Measurements from ENCODE around the gene PRKG2. TPM values are rescaled to one million over a fixed set of nuclear protein-coding genes. Genes with fewer than 3 reads are reported as not detected.

Gene PRKG2
- total and polyA plus RNA-seq, 4 donors, result 0.03 to 0.14 (median 0.08) TPM; not detected in 1

DNA sequence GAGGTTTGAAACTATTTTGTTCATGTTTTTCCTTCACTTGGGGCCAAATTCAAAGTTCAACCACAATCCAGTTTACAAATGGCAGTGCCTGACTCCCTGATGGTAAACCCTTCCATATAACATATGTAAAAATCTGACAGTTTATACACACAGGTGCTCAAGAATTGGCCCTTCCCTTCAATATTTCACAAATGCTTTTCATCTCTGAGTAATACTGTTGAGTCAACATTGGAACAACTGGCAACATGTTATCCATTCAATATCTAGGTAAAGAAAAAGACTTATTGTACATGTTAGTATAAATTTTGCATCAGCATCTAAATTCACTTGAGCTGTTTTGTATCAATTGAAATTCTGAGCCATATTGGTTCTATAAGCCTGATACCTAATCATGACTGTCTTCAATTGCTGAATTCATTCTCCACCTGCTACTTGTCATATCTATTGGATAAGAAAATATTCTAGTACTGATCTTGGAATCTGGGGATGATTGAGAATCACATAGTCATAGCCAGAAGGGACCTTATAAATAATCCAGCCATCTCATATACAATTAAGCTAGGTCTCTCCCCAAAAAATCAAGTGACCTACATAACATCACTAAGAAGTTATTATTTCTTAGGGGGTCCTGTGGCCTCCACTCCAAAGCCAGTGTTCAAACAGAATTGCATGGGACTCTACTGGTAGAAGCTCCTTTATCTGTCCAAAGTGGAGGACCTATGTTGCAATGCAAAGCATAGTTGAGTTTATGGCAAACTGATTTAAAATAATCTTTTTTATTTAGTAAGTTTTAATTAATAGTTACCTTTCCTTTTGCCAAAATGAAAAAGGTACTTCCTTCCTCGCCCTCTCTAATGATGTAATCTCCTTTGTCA is 61.9 kb downstream of the PRKG2 start:
- Histone ChIP-seq H3K27me3 (ENCODE audit: control insufficient read depth in 4 of 4, insufficient read depth in 4 of 4, low read length in 3 of 4) (no peaks in the 10 kb centered on the region), H3K27ac (ENCODE audit: low read depth in 1 of 2, low read length in 2 of 2) (no peak overlapping the region), H3K4me3 (ENCODE audit: low read depth in 1 of 3, low read length in 3 of 3) (no peak overlapping the region), H3K4me1 (ENCODE audit: control insufficient read depth in 4 of 4, insufficient read depth in 4 of 4, low read length in 3 of 4) (no peaks in the 10 kb centered on the region), H3K9me3 (ENCODE audit: control insufficient read depth in 4 of 4, low read length in 3 of 4) (no peaks in the 10 kb centered on the region), H3K9ac (ENCODE audit: low read depth in 1 of 2, low read length in 2 of 2) (no peak overlapping the region), H3K36me3 (ENCODE audit: control insufficient read depth in 4 of 4, insufficient read depth in 3 of 4, low read depth in 1 of 4, low read length in 3 of 4) (no peaks in the 10 kb centered on the region)
- WGBS, result 65% methylated on average over 1 of the region's 1 CpG
- DNase-seq (ENCODE audit: low spot score), result no peak
- no peak for TF ChIP-seq FOXA2 (IDR thresholded peaks at IDR 0.05)

DNA sequence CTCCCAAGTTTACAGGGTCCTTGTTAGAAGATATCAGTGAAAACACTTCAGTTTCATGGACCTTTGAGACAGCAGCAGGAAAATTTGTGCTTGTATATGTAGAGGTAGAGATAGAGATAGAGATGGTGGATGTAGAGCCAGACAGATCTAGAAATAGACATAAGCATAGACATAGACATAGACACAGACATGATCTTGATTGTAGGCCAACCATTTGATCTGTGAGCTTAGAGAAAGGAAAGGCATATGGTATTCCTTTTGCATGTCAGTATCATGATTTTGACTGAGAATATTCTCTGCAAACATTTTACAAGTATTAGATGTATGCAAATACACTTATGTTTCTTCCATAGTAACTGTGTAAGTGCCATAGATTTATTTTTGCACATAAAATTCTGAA is 65.0 kb downstream of the PRKG2 start:
- Histone ChIP-seq H3K9ac (ENCODE audit: low read depth in 1 of 2, low read length in 2 of 2) (no peak overlapping the region), H3K27me3 (ENCODE audit: control insufficient read depth in 4 of 4, insufficient read depth in 4 of 4, low read length in 3 of 4) (no peaks in the 10 kb centered on the region), H3K27ac (ENCODE audit: low read depth in 1 of 2, low read length in 2 of 2) (no peak overlapping the region), H3K36me3 (ENCODE audit: control insufficient read depth in 4 of 4, insufficient read depth in 3 of 4, low read depth in 1 of 4, low read length in 3 of 4) (no peaks in the 10 kb centered on the region), H3K9me3 (ENCODE audit: control insufficient read depth in 4 of 4, low read length in 3 of 4) (no peaks in the 10 kb centered on the region), H3K4me3 (ENCODE audit: low read depth in 1 of 3, low read length in 3 of 3) (no peak overlapping the region), H3K4me1 (ENCODE audit: control insufficient read depth in 4 of 4, insufficient read depth in 4 of 4, low read length in 3 of 4) (no peaks in the 10 kb centered on the region)
- TF ChIP-seq HNF4A (conservative IDR thresholded peaks at IDR 0.05) (no peak), RXRA (IDR thresholded peaks at IDR 0.05) (no peak), TAF1 (conservative IDR thresholded peaks at IDR 0.05) (no peak), JUND (IDR thresholded peaks at IDR 0.05) (no peak), NR2F2 (IDR thresholded peaks at IDR 0.05) (no peak), MAX (IDR thresholded peaks at IDR 0.05) (no peak)
- TF ChIP-seq, protein P1, sequence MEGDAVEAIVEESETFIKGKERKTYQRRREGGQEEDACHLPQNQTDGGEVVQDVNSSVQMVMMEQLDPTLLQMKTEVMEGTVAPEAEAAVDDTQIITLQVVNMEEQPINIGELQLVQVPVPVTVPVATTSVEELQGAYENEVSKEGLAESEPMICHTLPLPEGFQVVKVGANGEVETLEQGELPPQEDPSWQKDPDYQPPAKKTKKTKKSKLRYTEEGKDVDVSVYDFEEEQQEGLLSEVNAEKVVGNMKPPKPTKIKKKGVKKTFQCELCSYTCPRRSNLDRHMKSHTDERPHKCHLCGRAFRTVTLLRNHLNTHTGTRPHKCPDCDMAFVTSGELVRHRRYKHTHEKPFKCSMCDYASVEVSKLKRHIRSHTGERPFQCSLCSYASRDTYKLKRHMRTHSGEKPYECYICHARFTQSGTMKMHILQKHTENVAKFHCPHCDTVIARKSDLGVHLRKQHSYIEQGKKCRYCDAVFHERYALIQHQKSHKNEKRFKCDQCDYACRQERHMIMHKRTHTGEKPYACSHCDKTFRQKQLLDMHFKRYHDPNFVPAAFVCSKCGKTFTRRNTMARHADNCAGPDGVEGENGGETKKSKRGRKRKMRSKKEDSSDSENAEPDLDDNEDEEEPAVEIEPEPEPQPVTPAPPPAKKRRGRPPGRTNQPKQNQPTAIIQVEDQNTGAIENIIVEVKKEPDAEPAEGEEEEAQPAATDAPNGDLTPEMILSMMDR (IDR thresholded peaks at IDR 0.05; ENCODE audit: low read depth, low read length, missing input control), result no peak
- no peak for DNase-seq (ENCODE audit: low spot score)

DNA sequence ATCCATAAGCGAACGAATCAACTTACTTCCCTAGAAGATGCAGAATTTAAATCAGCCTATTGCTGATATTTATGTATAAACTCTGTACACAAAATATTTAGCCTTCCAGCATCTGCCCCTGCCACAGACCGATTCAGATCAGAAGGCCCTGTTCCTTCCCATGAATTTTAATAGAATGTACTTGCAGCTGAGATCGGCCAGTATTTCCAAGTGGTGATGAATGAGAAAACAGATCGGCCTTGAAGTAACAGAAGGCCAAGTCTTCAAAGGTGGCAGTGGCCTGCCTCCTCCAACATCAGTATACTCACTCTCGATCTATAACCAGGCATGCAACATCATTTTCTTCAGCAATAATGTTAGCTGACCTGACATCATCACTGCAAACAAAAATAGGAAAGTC is 66.4 kb downstream of the PRKG2 start:
- no peak for TF ChIP-seq NR2F2 (IDR thresholded peaks at IDR 0.05)
- TF ChIP-seq GABPA (IDR thresholded peaks at IDR 0.05 in 1 of 2, conservative IDR thresholded peaks at IDR 0.05 in 1 of 2), result no peak
- no peak for TF ChIP-seq MAX (IDR thresholded peaks at IDR 0.05)
- no peak for TF ChIP-seq HNF4G (IDR thresholded peaks at IDR 0.05)
- TF ChIP-seq ATF3 (IDR thresholded peaks at IDR 0.05), result no peak
- TF ChIP-seq EGR1 (IDR thresholded peaks at IDR 0.05; ENCODE audit: low read depth in 2 of 2), result no peak
- no peak for TF ChIP-seq ZBTB33 (IDR thresholded peaks at IDR 0.05)
- Histone ChIP-seq H3K36me3 (ENCODE audit: control insufficient read depth in 4 of 4, insufficient read depth in 3 of 4, low read depth in 1 of 4, low read length in 3 of 4) (no peaks in the 10 kb centered on the region), H3K27ac (ENCODE audit: low read depth in 1 of 2, low read length in 2 of 2) (no peak overlapping the region), H3K9ac (ENCODE audit: low read depth in 1 of 2, low read length in 2 of 2) (no peak overlapping the region), H3K4me3 (ENCODE audit: low read depth in 1 of 3, low read length in 3 of 3) (no peak overlapping the region), H3K27me3 (ENCODE audit: control insufficient read depth in 4 of 4, insufficient read depth in 4 of 4, low read length in 3 of 4) (no peaks in the 10 kb centered on the region), H3K9me3 (ENCODE audit: control insufficient read depth in 4 of 4, low read length in 3 of 4) (no peaks in the 10 kb centered on the region), H3K4me1 (ENCODE audit: control insufficient read depth in 4 of 4, insufficient read depth in 4 of 4, low read length in 3 of 4) (no peaks in the 10 kb centered on the region)
- WGBS, result 85% methylated on average over 6 of the region's 6 CpGs
- DNase-seq (ENCODE audit: low spot score), result no peak
